DOHH2 (cell line): ENCODE data around the gene DYNLT5.
A peak's percentile ranks its signal among the peaks of the same experiment; 100 is the strongest.
"Not testable (repeated sequence)": the region's sequence is repeated elsewhere in the genome, so short reads cannot be mapped to it uniquely, and the experiment has no call there.

Experiments
- H3F3A ChIP-seq: fragments of 200-600 bp; sonication (generic), shearing (Covaris generic); 2 replicates; pipeline ENCODE4 v1.6.0; 2016; ENCODE audit warnings: antibody characterized with exemption, mild to moderate bottlenecking; ENCODE audit not compliant: control insufficient read depth, insufficient read depth
- H3K27ac ChIP-seq: fragments of 200-600 bp; sonication (generic); 2 replicates; pipeline ENCODE4 v1.5.1; 2014; ENCODE audit warnings: low read depth, mild to moderate bottlenecking, low read length, moderate library complexity
- H3K27me3 ChIP-seq: fragments of 200-600 bp; sonication (generic); 2 replicates; pipeline ENCODE4 v1.6.1; 2014; ENCODE audit warnings: mild to moderate bottlenecking, low read length, mixed read lengths; ENCODE audit not compliant: control insufficient read depth
- H3K36me3 ChIP-seq: fragments of 200-600 bp; sonication (generic); 2 replicates; pipeline ENCODE4 v1.6.1; 2014; ENCODE audit warnings: mild to moderate bottlenecking, low read length, moderate library complexity, mixed read lengths; ENCODE audit not compliant: control insufficient read depth
- H3K4me1 ChIP-seq: fragments of 200-600 bp; sonication (generic); 2 replicates; pipeline ENCODE4 v1.6.1; 2014; ENCODE audit warnings: mild to moderate bottlenecking, low read length, mixed read lengths; ENCODE audit not compliant: control insufficient read depth
- H3K4me2 ChIP-seq: fragments of 200-600 bp; sonication (generic); 2 replicates; pipeline ENCODE4 v1.6.0; 2014; ENCODE audit warnings: mild to moderate bottlenecking, low read length, moderate library complexity
- H3K4me3 ChIP-seq: fragments of 200-600 bp; sonication (generic); 2 replicates; pipeline ENCODE4 v1.5.1; 2014; ENCODE audit warnings: mild to moderate bottlenecking, low read length, mixed read lengths
- H3K79me2 ChIP-seq: fragments of 200-600 bp; sonication (generic); 2 replicates; pipeline ENCODE4 v1.6.1; 2014; ENCODE audit warnings: mild to moderate bottlenecking, low read length, mixed read lengths; ENCODE audit not compliant: control insufficient read depth
- H3K9me2 ChIP-seq: fragments of 200-600 bp; sonication (generic); replicated peaks from 2 replicates; pipeline ENCODE4 v1.6.1; 2014; ENCODE audit warnings: mild to moderate bottlenecking, low read length, mixed read lengths; ENCODE audit not compliant: control insufficient read depth
- H3K9me3 ChIP-seq: fragments of 200-600 bp; sonication (generic); 2 replicates; pipeline ENCODE4 v1.6.1; 2014; ENCODE audit warnings: antibody characterized with exemption, low read length, mixed read lengths; ENCODE audit not compliant: control insufficient read depth, insufficient read depth
- H4K20me1 ChIP-seq: fragments of 200-600 bp; sonication (generic); 2 replicates; pipeline ENCODE4 v1.6.0; 2014; ENCODE audit warnings: low read depth, mild to moderate bottlenecking, antibody characterized with exemption, low read length, moderate library complexity; ENCODE audit not compliant: control insufficient read depth, insufficient read depth
- CTCF ChIP-seq: fragments of 200-600 bp; sonication (generic); IDR thresholded peaks from one replicate; pipeline ENCODE4 v1.5.1; 2014; ENCODE audit warnings: antibody characterized with exemption, mild to moderate bottlenecking, low read depth, low read length; ENCODE audit not compliant: poor library complexity, severe bottlenecking
- EZH2phosphoT487 ChIP-seq: fragments of 200-600 bp; sonication (generic); IDR thresholded peaks from 2 replicates; pipeline ENCODE4 v1.6.1; 2017; ENCODE audit warnings: borderline replicate concordance, mild to moderate bottlenecking, antibody characterized with exemption, low read length, moderate library complexity, mixed read lengths

DYNLT5 gene

DNA sequence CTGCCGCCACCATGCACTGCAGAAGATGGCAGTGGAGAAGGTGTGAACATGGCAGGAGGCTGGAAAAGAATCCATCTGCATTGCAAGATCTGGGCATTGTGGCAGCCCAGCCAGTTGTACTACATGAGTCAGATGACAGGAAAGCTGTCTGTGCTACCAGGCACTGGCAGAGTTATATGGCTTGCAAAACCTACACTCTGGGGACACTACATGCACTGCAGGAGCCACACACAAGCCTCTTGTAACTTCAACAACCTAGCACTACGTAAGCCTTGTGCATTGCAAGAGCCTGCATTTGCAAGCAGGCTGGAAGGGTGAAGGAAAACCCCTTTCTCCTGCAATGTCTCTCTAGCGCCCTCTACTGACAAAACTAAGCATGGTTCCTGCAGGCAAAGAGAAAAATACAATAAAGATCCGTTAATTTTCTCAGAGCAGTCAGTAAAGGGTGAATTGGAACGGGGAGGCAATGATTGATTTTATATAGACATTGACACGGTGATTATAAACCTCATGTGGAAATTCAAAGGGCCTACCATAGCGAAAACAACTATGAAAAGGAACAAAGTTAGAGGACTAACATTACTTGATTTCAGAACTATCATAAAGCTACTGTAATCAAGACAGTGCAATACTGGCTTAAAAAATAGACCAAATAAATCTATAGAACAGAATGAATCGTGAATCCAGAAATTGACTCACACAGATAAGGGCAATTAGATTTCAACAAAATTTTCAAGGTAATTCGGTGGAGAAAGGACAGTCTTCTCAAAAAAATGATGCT lies 26.2 kb upstream of the DYNLT5 start:
- Histone ChIP-seq H3K79me2 (no peaks in the 10 kb centered on the region), H3K9me3 (no peaks in the 10 kb centered on the region), H4K20me1 (no peaks in the 10 kb centered on the region), H3K4me3 (no peak overlapping the region), H3K4me1 (no peaks in the 10 kb centered on the region), H3K36me3 (no peaks in the 10 kb centered on the region), H3K4me2 (no peak overlapping the region), H3F3A (no peaks in the 10 kb centered on the region), H3K9me2 (no peaks in the 10 kb centered on the region), H3K27me3 (peaks cover 20% of the 10 kb centered on the region), H3K27ac (no peak overlapping the region)
- TF ChIP-seq EZH2phosphoT487 (no peak), CTCF (peak; percentile 97)

DNA sequence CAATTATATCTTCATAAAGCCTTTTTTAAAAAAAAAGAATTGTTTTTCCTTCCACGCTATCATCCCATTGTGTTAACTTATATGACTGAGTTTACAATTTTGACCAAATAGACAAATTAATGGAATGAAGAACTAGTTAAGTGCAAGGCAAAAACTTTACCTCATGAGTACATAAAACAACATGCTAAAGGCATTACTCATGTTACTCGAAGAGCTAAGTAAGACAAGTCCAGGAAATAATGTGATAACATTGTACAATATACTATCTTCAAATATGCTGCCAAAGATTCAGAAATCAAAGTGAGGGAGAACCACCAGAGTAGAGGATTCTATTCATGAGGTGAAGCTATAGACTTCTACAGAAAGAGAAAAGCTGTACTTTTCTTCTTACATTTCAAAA lies 24.2 kb upstream of the DYNLT5 start:
- Histone ChIP-seq H3K27me3 (peaks cover 23% of the 10 kb centered on the region), H3K9me2 (no peaks in the 10 kb centered on the region), H3K36me3 (no peaks in the 10 kb centered on the region), H4K20me1 (no peaks in the 10 kb centered on the region), H3K4me1 (peaks cover 3% of the 10 kb centered on the region), H3K27ac (no peak overlapping the region), H3K4me2 (no peak overlapping the region), H3K79me2 (no peaks in the 10 kb centered on the region), H3F3A (no peaks in the 10 kb centered on the region), H3K4me3 (no peak overlapping the region), H3K9me3 (no peaks in the 10 kb centered on the region)
- TF ChIP-seq CTCF (no peak), EZH2phosphoT487 (no peak)

DNA sequence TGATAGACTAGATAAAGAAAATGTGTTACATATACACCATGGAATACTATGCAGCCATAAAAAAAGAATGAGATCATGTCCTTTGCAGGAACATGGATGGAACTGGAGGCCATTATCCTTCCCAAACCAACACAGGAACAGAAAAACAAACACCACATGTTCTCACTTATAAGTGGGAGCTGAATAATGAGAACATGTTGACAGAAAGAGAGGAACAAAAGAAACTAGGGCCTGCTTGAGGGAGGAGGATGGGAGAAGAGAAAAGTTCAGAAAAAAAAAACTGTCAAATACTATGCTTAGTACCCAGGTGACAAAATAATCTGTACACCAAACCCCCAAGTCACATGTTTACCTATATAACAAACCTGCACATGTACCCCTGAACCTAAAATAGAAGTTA lies 23.5 kb upstream of the DYNLT5 start:
- H3K9me3 ChIP-seq, H3K4me3 ChIP-seq, H3K4me1 ChIP-seq, H3F3A ChIP-seq, H3K27ac ChIP-seq, H3K4me2 ChIP-seq, H4K20me1 ChIP-seq, H3K9me2 ChIP-seq, H3K36me3 ChIP-seq, H3K79me2 ChIP-seq: not testable (repeated sequence)
- H3K27me3 ChIP-seq, result peaks cover 23% of the 10 kb centered on the region

DNA sequence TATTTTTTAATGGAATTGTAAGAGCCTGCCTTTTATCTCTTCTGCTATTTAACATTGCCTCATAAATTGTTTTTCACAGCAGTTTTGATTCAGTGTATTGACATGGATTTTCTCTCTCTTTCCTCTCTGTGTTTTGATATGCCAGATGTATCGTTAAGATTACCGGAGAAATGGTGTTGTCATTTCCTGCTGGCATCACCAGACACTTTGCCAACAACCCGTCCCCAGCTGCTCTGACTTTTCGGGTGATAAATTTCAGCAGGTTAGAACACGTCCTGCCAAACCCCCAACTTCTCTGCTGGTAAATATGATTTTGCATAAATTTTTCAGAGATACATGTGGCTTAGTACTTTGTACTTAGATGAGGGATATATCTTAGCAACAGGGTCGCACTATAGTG lies 23.1 kb upstream of the DYNLT5 start:
- TF ChIP-seq CTCF (no peak), EZH2phosphoT487 (no peak)
- Histone ChIP-seq H3K4me2 (no peak overlapping the region), H3K4me1 (peaks cover 5% of the 10 kb centered on the region), H4K20me1 (no peaks in the 10 kb centered on the region), H3F3A (no peaks in the 10 kb centered on the region), H3K36me3 (no peaks in the 10 kb centered on the region), H3K79me2 (no peaks in the 10 kb centered on the region), H3K9me2 (no peaks in the 10 kb centered on the region), H3K9me3 (no peaks in the 10 kb centered on the region), H3K4me3 (no peak overlapping the region), H3K27me3 (peaks cover 23% of the 10 kb centered on the region), H3K27ac (no peak overlapping the region)
